ENCODE data around the gene MICA.
A peak's percentile ranks its signal among the peaks of the same experiment; 100 is the strongest.
"Not testable (repeated sequence)": the region's sequence is repeated elsewhere in the genome, so short reads cannot be mapped to it uniquely, and the experiment has no call there.

MICA gene

DNA sequence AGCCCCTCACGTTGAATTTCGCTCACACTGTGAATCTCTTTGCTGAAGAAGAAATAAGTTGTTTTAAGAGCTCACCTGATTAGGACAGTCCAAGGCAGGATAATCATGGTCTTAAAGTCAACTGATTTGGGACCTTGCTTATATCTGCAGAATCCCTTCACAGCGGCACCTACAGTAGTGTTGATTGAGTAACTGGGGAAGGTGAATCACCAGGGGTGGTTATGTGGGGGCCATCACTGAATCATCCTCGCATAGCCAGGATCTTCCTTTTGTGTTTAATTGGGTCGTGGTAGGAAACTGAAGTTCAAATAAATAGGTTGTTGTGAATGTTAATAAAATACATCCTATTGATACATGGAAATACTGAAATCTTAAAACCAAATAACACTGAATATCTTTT is 20.2 kb upstream of the MICA start:
- DNase-seq: no peak

DNA sequence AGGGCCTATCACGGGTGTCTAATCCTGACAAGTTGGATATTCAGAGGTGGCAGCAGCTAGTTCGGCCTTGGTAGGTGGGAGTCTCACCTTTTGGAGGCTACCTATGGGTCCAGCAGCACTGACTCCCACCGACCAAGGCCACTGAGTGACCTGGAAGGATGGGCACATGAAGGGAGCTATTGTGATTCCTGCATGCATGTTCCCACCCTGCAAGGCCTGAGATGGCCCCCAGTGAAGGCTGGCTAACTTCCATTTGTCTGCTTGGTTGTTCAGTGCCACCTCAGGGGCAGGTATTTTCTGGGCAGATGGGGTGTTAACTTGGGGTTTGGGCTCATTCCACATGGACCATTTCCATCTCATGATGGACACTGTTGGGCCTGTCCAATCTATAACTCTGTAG is 18.4 kb upstream of the MICA start:
- no peak for DNase-seq

DNA sequence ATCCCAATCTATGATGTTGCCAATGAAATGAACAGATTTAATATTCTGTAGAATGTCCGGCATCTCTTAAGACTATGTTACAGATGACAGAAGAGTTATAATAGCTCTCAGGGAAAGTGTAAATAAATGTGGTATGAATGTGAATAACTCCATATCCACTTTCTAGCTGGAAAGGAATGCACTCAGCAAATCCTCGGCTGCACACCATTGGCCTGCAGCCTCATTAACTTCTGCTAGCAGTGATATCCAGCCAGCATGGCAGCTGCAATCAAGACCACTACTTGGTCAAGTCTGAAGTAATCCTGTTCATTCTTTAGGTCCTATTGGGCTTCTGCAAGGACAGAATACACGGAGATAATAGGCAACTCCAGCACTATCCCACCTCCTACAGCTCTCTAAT is 17.3 kb upstream of the MICA start:
- no peak for DNase-seq

DNA sequence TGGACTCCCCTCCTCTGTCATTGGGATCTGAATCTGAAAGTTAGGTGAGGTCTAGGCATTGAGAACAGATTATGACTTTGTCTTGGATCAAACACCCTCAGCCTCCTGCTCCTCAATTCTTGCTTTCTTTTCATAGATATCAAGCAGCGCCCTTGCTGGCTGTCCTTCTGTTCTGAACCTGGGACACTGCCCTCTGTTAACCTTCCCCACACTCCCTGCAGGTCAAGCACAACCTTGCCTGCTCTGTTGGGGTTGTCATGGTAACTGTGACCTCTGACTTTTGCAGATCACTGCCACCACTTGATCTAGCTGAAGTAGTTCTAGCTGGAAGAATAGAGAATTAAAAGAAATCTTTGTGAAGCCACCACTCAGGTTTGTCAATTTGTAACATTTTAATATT is 16.4 kb upstream of the MICA start:
- DNase-seq: no peak

DNA sequence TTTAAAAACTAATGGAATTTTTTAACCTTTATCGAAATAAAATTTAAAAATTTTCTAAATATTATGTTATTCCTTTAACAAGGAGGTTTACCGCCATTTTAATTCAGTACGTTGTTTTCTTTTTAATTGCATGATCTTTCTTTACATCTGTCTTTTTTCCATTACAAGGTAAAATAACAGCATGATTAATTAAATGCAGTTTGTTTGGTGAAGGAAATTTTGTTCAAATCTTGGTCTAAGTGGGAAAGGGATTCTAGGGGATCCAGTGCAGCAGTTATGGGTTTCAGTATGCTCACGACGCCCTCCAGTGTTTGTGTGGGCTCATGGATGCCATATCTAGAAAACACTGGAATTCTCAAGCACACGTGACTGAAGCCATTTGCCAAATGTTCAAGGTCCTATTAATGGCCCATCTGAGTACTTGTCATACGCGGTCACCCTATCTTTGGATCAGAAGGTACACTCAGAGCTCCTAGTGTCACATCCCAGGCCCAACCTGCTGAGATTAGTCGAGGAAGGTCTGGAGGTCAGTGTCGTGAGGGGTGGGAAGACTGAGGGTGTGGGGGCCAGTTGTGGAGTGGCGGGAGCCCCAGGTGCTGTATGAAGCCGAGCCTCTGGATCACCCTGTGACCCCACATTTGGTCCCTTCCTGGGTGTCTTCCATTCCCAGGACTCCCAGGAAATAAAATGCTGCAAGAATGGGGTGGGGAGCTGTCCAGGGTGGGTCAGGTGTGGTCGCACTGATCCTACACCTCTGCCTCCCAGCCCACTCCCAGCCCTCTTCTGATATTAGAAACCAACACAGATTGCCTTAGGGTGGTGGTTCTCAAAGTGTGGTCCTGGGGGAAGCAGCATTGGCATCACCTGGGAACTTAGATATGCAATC is 14.2 kb upstream of the MICA start:
- not testable (repeated sequence) for DNase-seq

DNA sequence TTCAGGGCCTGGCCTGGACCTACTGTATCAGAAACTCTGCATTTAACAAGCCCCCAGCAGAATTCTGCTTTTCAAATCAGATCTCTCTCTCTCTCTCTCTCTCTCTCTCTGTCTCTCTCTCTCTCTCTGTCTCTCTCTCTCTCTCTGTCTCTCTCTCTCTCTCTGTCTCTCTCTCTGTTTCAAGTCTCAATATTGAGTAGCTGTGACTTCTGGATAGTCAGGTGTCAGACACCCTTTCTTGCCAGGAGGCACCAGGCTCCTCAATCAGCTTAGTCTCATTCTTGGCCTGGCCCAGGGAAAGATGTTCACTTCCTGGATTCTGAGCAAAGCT is 13.6 kb upstream of the MICA start:
- DNase-seq: not testable (repeated sequence)

DNA sequence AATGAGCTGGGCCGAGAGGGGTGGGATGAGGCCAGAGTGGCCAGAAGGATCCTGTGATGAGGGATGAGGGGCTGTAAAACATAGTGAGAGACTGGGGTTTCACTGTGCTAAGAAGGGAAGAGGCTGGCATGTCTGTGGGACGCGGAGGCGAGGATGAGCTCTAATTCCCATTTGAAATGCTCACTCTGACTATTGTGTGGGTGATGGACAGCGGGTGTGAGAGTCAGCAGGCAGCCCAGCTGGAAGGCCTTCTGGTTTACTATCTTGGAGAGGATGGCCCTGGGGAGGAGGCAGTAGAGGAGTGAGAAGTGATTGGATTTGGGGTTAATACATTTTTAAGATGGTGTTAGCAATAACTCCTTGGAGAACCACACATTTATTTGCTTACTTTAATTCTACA is 9.5 kb upstream of the MICA start:
- DNase-seq: no peak

DNA sequence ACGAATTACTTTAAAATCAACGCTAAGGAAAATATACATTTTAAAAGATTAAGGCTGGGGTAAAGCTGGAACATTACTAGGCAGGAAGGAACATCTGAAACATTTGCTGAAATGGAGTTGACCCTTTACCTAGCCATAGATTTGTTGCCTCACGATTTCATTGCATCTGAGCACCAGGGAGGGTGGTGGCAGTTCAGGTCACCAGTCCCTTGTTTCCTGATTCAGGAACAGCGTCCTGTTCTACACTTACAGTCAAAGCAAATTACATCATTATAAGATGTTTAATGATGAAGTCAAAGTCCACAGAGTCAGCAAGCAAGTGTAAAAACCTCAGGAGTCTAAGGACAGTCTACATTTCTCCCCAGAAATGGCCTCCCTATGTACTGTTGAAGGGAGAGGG is 9.0 kb upstream of the MICA start:
- DNase-seq: no peak

DNA sequence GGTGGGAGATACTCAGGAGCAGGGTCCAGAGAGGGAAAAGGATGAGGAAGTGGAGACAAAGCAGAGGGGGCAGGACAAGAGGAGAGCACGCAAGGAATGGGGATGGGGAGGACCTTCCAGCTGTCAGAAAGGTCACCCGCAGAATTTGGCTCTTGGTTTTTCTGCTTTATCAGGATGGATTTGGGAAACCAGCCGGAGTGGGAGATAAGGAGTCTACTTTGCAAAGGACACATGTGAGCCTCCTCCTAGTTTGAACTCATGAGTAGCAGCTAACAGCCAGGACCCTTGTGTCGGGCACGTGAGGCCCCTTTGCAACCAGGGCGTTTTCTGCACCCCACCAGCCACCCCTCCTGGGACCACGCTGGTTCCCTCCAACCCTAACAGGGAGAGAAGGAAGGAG is 7.6 kb upstream of the MICA start:
- no peak for DNase-seq

DNA sequence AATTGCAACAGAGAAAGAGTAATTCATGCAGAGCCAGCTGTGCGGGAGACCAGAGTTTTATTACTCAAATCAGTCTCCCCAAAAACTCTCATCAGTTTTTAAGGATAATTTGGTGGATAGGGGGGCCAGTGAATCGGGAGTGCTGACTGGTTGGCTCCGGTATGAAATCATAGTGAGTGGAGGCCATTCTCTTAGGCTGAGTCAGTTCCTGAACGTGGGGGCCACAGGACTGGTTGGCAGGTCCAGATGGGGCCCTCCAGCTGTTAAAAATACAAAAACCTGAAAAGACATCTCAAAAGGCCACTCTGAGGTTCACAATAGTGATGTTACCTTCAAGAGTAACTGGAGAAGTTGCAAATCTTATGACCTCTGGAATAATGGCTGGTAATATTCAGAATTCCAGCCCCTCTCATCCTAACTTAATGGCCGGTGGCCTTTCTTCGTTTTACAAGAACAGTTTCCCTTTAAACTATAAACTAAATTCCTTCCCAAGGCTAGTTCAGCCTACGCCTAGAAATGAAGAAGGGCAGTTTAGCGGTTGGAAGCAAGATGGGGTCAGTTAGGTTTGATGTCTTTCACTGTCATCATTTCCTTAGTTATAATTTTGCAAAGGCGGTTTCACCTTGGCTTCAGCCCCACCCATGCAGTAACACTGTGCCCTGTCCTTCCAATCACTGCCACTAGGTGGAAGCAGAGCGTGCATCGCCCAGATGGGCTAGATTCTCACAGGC is 6.8 kb upstream of the MICA start:
- DNase-seq: peak; percentile 60 to 98

DNA sequence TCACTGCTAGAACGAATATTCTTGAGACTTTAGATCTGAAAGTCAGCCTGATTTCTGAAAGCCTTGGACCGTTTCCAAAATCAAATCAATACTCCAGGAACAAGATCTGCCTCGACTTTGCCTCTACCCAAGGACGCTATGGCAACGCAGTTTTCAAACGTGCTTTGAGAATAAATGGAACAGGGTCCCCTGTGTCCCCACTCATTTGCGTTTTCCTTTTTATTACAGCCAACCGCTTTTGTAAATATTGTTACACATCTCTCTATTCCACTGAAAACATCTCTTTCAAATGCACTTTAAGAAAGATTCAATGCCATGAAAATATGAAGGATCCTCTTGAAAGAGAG is 6.3 kb upstream of the MICA start:
- DNase-seq: not testable (repeated sequence)

DNA sequence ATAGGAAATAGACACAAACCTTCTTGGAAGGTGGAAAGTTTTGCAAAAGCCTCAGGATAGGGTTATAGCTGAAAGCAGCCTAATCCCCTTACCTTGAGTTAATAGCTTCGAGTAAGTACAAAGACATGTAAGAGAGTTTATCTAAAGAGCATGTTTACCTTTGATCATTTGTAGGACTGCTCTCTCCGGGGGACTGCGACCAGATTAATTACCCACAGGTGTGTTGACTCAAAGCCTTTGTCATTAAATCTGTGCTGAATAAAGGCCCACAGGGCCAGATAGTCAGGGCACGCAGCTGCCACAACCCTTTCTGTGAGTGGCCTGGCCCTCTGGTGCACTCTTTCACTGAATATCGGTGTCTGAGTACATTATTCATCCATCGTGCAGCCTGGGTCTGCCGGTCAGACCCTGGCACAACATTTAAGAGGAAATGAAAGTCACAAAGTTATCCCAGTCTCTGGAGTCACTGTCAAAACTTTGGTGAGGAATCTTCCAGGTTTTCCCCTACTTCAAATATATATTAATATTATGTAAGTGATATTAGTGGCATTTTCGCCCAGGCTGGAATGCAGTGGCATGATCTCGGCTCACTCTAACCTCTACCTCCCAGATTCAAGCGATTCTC is 5.4 kb upstream of the MICA start:
- peak in 1 of 2 donors; percentile 16 for DNase-seq

DNA sequence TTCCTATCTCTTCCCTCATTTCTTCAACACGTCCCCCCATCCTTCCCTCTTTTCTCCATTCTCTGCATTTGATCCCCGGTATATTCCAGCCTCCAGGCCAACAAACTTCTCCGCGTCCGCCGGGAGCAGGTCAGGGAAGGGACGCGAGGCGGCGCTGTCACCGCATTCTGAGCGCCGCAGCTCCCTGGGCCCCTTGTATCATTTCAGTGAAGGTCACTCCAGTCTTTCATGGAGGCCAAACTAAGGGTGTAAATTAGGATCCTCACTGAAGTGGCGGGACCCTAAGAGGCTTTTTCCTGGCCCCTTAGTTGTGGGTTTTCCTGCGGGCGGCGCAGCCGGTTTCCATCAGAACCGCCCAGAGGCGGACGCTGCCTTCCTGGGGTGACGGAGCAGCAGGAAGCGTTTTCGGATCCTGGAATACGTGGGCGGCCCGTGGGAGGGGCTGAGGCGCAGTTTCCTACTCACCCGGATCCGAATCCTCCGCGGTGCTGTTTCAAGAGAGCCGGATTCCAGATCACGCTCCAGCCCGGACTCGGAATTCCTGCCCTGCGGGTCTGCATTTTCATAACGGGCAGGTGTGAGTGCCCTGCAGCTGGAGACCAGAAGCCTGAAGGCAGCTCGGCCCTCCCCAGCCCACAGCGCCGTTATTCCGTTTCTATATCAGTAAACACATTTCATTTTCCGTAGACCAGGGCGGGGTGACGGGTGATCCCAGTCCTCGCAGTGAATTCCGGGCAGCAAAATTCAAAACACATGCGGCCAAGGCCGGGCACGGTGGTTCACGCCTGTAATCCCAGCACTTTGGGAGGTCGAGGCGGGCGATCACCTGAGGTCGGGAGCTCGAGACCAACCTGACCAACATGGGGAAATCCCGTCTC is 3.6 kb upstream of the MICA start:
- peak; percentile 81 to 97 for DNase-seq

DNA sequence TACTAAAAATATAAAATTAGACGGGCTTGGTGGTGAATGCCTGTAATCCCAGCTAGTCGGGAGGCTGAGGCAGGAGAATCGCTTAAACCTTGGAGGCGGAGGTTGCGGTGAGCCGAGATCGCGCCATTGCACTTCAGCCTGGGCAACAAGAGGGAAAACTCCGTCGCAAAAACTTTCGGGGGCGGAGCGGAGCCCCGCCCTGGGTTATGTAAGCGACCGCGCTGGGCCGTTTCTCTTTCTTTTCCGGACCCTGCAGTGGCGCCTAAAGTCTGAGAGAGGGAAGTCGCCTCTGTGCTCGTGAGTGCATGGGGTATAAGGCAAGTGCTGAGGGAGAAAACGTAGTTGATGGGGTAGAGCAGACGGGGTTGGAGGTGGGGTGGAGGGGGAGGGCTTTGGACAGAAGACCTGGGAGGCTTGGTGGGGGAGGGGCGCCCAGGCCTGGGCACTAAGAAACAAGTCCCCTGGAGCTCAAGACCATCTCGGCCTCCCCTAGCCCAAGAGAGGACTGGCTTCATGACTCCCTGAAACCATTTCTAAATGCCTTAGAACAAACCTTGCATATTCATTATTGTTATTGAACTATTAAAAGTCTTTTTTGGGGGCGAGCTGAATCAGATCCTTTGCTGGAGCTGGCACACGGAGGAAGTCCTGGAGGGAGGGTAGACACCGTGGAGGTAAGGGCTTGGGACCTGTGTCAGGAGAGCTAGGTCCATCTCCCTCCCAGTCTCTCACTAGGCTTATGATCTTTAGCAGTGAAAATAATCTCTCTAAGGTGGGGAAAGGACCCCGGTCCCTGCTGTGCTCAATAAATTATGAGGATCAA is 2.7 kb upstream of the MICA start:
- peak; percentile 90 to 97 for DNase-seq

DNA sequence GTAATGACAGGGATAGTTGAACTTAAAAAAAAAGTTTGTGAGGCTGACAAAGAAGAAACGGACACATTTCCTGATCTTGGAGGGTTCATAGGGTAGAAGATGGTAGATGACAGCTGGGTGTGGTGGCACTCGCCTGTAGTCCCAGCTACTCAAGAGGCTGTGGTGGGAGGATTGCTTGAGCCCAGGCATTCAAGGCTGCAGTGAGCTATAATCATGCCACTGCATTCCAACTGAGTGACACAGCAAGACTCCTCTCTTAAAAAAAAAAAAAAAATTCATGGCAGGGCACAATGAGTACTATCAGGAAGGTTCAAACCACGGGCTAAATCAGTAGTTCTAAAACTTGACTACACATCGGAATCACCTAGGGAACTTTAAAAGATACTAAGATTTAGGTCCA is 2.0 kb upstream of the MICA start:
- peak; percentile 16 to 51 for DNase-seq

DNA sequence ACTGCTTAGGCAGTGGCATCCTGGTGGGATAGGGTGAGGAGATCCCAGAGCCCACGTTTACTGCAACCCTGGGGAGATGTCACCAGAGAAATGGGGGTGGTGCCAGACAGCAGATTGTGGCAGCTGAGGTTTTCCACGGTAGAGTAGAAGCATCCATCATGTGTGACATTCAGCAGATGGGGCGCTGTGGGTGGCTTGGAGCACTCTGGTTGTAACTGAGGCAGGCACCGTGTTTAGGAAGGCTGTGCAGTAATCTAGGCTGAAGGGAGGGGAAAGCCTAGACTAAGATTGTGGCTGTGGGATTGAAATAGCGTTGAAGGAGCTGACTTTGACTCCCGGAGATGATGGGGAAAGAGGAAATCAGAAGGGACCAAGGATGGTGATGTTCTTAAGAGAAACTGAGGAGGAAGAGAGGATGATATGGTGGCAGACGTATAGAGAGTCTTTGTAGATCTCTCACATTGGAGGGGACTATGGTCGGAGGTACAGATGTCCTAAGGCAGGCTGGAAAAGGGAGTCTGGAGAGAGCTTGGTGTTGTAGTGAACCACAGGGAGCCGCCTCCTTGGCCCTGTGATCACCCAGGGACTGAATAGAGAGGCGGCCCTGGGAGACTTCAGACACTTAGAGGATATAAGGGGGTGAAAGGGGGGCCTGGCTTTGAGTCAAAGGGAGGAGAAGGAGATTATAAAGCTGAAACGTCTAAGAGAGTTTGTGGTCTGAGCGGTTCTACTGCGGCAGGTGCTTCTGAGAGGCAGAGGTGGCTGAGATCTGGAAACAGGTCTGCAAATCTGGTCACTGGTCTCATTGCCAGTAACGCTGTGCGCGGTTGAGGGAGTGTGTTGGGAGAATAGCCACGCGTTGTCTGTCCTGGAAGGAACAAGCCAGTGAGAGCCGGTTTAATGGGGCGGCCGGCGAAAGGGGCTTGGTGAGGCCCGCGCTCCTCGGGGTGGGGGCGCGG is 792 bp upstream of the MICA start:
- DNase-seq: peak in 1 of 2 donors; percentile 6

DNA sequence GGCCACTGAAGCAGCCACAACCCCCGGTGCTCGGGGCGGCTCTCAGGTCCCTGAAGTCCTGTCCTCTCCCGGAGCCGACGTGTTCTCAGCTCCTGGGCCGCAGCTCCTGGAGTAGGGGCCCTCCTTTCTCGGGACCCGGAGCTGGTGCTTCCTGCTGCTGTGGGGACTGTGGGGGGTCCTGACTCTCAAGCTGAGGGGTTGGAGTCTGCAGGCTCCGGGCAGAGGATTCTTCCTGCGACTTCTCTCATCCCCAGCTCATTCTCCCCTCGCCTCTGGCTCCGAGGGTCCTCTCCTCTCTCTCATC is 618 bp downstream of the MICA start:
- not testable (repeated sequence) for DNase-seq

DNA sequence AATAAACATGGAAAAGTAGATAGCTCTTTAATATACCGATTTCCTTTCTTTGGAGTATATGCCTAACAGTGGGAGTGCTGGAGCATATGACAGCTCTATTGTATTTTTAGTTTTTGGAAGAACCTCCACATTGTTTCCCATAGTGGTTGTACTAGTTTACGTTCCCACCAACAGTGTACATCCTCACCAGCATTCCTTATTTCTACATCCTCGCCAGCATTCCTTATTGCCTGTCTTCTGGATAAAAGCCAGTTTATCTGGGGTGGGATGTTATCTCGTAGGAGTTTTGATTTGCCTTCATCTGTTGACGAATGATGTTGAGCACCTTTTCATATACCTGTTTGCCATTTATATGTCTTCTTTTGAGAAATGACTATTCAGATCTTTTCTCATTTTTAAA is 2.6 kb downstream of the MICA start:
- no peak for DNase-seq

DNA sequence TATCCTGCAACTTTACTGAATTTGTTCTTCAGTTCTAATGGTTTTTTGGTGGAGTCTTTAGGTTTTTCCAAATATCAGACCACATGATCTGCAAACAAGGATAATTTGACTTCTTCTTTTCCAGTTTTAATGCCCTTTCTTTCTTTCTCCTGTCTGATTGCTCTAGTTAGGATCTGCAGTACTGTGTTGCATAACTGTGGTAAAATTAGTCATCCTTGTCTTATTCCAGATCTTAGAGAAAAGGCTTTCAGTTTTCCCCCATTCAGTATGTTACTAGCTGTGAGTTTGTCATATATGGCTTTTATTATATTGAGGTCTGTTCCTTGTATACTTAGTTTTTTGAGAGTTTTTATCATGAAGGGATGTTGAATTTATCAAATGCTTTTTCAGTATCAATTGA is 4.3 kb downstream of the MICA start:
- peak; percentile 60 to 68 for DNase-seq

DNA sequence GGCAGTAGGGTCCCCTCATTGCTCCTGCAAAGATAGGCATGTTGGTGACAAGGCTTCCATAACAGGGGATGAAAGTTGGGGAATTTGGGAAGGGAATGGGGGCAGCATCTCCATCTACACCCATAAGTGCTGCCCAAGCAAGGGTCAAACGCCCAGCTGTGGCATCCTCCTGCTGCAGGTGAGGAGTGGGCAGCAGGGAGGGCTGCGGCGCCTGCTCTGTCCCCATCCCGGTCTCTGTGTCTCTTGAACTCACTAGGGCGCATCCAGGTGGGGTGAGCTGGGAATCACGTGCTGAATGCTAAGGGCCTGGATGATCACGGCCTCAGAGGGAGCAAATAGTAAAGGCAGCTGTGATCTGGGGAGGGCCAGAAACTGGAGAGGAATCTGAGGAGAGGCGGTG is 9.1 kb downstream of the MICA start:
- DNase-seq: no peak

DNA sequence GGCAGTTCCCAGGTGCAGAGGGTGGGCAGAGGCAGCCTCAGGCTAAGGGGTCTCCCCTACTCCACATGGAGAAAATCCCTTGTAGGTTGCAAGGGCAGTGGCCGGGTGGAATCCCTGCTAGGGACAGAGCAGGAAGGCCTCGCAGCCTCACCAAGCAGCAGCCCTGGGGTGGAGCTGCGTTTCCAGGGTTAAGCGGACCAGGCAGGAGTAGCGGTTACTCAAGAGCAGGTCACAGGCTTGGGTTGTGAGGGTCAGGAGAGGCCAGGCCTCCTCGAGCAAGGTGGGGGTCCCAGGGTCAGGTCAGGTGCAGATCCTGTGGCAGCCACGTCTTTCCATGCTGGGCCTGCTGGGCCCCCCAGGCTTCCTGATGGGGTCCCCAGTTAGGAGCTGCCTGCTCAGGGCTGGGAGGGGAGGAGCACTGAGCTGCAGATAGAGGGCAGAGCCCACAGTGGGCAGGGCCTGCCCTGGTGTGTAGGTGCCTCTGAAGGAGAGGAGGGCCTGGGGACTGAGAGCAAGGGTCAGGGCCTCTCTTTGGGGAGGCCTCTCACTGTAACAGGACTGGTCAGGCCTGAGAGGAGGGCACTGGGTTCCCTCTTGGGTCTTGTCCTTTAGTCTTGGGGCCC is 10.9 kb downstream of the MICA start:
- DNase-seq: not testable (repeated sequence)
